Measurements from ENCODE around the gene ENAM.
A peak's percentile ranks its signal among the peaks of the same experiment; 100 is the strongest.
"Not testable (repeated sequence)": the region's sequence is repeated elsewhere in the genome, so short reads cannot be mapped to it uniquely, and the experiment has no call there.

Gene ENAM

DNA sequence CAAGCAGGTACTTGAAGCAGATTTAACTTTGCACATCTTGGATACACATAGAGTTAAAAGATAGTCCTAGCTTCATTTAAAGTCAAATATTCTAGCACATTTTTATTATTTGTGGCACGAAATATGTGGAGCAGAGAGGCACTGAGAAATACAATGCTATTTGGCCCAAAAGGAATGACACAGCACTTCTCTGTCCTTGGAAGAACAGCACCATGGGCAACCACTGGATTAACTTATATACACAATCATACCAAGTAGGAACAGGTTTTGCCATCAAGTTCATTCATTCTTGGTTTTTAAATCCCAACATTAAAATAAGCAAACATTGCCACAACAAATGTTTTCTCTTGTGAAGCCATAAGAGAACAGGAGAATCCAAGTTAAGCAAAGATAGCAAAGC is 924 bp upstream of the ENAM start:
- no peak for DNase-seq

DNA sequence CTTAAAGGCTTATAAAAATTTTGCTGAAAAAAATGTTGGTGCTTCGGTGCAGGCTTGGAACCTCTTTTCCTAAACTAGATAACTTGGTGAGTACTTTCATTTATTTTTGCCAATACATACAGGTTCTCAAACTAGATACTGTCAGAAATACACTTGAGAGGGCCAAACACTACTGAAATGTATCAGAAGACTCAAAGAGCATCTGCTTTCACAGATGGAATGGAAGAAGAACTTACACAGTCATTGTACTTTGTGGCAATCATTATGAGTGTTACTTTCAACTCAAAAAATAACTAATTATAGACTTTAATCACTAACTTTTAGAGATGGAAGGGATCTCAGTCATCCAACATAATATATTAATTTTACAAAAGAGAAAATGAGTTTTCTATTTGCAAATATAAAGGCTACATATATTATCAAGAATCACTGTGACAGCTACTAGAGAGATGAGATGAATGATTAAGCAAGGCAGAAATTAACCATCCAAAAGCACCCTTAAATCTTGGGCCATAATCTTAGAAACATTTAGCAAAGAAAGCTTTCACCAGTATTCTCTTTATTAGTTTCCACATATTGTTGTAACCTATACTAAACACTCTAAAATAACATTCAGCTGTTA is 1.0 kb downstream of the ENAM start:
- DNase-seq = no peak

- DNase-seq = no peak
These were observed 1.6 kb downstream of the ENAM start for GRCh38 chr4:70630162-70630561.

GRCh38 chr4:70632028-70632427 is 3.5 kb downstream of the ENAM start:
- DNase-seq = no peak

GRCh38 chr4:70634482-70634881 is 5.9 kb downstream of the ENAM start:
- DNase-seq = no peak

DNA sequence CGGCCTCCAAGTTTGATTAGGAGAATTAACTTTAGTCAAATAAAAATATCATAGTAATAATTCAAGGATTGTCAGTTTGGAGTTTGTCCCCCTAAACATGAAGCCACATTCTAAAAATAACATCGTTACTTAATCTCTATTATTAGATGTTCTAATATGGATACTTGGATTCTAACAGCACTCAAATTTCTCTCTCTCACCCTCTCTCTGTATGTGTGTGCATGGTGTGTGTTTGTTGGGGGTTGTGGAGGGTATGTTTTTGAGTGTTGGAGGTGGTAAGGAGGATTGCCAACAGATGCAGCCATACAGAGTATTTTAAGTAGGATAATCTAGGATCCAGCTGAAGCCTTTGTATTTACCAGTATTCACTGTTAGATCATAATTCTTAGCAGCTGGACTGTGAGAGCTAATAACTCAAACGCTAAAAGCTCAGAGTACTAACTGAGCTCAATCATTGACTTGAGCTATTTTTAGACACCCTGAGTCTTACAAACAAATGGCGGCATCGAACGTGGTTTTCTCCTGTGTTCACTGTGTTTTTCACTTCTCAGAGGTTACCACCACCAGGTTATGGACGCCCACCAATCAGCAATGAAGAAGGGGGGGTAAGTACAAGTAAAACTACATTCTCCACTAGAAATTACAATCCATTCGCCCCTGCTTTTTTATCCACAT is 8.8 kb downstream of the ENAM start:
- DNase-seq = no peak

GRCh38 chr4:70640192-70640591 is 11.6 kb downstream of the ENAM start:
- no peak for DNase-seq

GRCh38 chr4:70650741-70651140 is 22.2 kb downstream of the ENAM start:
- not testable (repeated sequence) for DNase-seq

DNA sequence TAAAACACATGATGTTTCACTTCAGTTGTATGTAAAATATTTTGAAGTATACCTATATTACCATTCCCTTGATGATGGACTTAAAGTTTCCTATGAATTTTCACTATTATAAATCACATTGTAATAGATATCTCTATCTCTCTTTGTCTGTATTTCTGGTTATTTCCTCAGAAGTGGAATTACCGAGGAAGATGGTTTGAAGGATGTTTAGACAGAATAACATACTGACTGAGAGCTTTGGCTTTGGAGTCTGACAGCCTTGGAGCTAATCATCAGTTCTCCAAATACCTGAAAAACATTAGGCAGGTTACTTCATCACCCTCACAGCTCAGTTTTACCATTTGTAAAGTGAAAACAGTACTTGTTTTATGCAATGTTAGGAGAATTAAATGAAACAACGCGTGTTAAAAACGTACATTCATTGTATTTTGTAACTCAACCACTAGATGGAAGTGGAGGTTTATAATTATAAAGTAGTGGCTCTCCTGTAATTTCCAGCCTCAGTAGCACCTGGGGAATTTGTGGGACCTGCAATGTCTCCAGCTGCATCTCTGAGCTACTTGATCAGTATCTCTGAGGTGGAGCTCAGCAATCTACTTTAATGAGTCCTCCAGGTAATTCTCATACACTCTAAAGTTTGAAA is 23.4 kb downstream of the ENAM start:
- peak; percentile 37 for DNase-seq

GRCh38 chr4:70654605-70655011 is 26.1 kb downstream of the ENAM start:
- no peak for DNase-seq

GRCh38 chr4:70657326-70657725 is 28.8 kb downstream of the ENAM start:
- no peak for DNase-seq

DNA sequence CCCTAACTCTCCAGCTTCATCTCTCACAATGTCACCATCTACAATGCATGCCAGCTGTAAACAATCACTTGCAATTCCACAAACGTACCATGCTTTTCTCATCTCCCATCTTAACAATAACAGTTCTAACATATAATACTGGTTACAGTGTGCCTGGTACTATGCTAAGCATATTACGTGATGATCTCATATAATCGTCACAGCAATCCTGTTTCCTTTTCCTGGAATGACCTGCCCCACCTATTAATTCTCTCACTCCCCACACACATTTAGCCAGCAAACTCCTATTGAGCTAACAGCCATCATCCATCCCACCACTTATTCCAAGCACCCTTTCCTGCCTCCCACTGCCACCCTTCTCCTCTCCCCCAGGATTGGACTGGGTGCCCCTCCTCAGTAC is 29.9 kb downstream of the ENAM start:
- no peak for DNase-seq

DNA sequence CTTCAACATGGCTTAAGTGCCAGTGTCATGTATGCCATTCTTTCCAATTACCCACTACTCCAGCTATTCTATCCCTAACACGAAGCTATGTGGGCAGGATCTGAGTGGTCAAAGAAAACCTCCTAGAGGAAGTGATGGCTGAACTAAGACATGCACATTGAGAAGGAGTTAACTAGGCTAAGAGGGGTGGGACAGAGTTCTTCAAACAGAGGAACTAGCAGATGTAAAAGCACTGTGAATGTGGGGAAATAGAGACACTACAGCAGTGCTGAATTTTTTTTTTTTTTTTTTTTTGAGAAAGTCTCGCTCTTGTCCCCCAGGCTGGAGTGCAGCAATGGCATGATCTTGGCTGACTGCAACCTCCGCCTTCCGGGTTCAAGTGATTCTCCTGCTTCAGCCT is 31.6 kb downstream of the ENAM start:
- DNase-seq = no peak

- not testable (repeated sequence) for DNase-seq
These were observed 32.9 kb downstream of the ENAM start for GRCh38 chr4:70661309-70661922.

- no peak for DNase-seq
These were observed 37.8 kb downstream of the ENAM start, which contains the start of gene JCHAIN for GRCh38 chr4:70666369-70666768. Gene JCHAIN (minus strand): TSS chr4:70666508. CDS start chr4:70666490, 18 bp downstream.

- DNase-seq = no peak
These were observed 39.4 kb downstream of the ENAM start for GRCh38 chr4:70667740-70668535.

- DNase-seq = no peak
These were observed 41.9 kb downstream of the ENAM start for GRCh38 chr4:70670332-70671014.

- DNase-seq = no peak
These were observed 42.5 kb downstream of the ENAM start for GRCh38 chr4:70671091-70671490.

- DNase-seq = no peak
These were observed 45.6 kb downstream of the ENAM start for GRCh38 chr4:70674191-70674590.

DNA sequence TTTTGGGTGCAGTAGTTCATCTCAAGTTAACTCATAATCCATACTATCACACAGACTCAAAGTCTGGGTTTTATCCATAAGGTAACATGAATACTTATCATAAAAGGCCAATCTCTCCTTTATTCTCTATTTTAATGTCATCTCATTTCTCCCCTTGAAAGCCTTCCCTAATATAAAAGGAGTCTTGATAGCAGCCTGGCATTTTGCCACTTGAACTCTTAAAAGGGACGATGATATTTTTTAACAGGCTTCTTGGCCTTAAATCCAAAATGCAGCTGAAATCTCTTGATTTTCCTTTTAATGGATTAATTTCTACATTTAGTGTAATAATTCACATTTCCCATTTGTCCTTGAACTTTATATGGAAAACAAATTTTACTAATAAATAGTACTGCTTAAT is 46.2 kb downstream of the ENAM start:
- DNase-seq = no peak

- DNase-seq = no peak
These were observed 48.1 kb downstream of the ENAM start for GRCh38 chr4:70676554-70677090.

DNA sequence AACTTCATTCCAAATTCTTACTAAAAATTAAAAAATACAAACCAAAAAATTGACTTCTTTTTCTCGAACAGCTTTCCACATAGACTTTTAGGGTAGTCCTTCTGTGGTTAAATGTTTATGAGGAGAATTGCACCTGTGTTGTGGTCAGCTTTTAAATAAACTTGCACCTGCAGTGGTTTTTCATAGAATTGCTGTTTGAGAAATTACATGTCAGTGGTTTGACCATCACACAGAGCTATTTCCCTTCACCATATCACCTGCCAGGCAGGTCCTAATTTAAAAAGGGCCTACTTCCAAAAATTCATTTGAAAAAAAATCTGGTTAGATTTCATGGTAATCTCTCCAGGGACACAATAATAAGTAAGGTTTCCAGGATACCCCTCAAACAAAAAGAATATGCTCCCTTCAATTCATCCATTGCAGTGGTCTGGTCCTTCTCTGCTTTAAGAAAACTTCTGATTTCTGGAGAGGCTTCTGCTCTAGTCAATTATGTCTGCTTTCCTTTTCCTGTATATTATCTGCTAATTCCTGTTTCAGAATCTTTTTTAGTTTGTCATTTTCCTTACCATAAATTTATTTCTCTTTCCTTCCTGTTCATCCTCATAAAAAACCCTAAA is 49.9 kb downstream of the ENAM start:
- no peak for DNase-seq
